Measurements from ENCODE around the gene C19orf44. TPM values are rescaled to one million over a fixed set of nuclear protein-coding genes. Genes with fewer than 3 reads are reported as not detected.

C19orf44 gene
- total RNA-seq, 5 donors from 2014 or later (not counting 1 experiment from before 2014, with no cell fraction given), result 2.3 to 4.6 (median 3.3) TPM

DNA sequence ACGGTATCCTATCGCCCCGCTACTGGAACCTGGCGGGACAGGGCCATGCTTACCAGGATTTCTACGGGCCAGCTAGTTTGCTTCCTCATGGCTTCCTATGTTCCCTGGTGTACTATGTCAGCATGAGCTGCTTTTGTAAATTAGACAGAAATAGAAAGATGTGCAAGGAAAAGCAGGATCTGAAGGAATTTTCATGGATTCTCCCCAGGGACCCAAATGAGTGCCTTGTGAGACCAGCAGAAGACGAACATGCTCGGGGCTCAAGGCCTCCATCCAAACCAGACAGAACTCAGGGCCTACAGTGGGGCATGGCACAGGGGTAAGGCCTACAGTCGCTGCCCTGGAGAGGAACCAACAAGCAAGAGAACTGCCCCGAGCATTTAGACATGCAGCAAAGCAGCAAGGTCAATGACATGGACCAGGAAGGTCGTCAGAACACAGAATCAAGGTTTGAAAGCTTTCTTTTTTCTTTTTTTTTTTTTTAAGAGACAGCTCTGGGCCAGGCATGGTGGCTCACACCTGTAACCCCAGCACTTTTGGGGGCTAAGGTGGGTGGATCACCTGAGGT is 41.8 kb upstream of the C19orf44 start:
- no peaks in the 10 kb centered on the region for H3K27me3 Mint-ChIP-seq
- DNase-seq (no peak), ATAC-seq (replicated peaks in 1 of 4) (no peak)
- WGBS (ENCODE audit: insufficient coverage), result 94% methylated on average over 8 of the region's 10 CpGs
- Histone ChIP-seq H3K4me1 (ENCODE audit: control insufficient read depth in 1 of 2, extremely low read depth in 1 of 2, insufficient read depth in 2 of 2, low read length in 2 of 2) (peaks cover 3 to 50% of the 10 kb centered on the region in 2 experiments), H3K27ac (ENCODE audit: low read length) (no peak overlapping the region), H3K9me3 (no peaks in the 10 kb centered on the region), H3K4me3 (ENCODE audit: control insufficient read depth in 1 of 2, extremely low read depth in 1 of 2, low read length in 1 of 2) (no peak overlapping the region), H3K36me3 (ENCODE audit: control insufficient read depth in 2 of 2, extremely low read depth in 1 of 2, insufficient read depth in 1 of 2, low read length in 1 of 2) (no peaks in the 10 kb centered on the region), H3K27me3 (replicated peaks in 1 of 2; ENCODE audit: control insufficient read depth in 2 of 2, extremely low read depth in 1 of 2, insufficient read depth in 2 of 2, low read length in 1 of 2) (no peaks in the 10 kb centered on the region)
- peaks cover 0 to 4% (median 0%) of the 10 kb centered on the region in 3 donors for H3K9me3 Mint-ChIP-seq
- ChIA-PET CTCF (no interaction called here), POLR2A (no interaction called here)
- H3K36me3 Mint-ChIP-seq, result peaks cover 8% of the 10 kb centered on the region
- H3K4me3 Mint-ChIP-seq, result no peak overlapping the region
- peaks cover 42 to 57% (median 55%) of the 10 kb centered on the region in 3 donors for H3K4me1 Mint-ChIP-seq
- peak overlapping the region in 1 of 2 donors; percentile 66 for H3K27ac Mint-ChIP-seq

- Histone ChIP-seq H3K27ac (ENCODE audit: low read length) (no peak overlapping the region), H3K4me1 (ENCODE audit: control insufficient read depth in 1 of 2, extremely low read depth in 1 of 2, insufficient read depth in 2 of 2, low read length in 2 of 2) (peaks cover 3 to 41% of the 10 kb centered on the region in 2 experiments), H3K27me3 (replicated peaks in 1 of 2; ENCODE audit: control insufficient read depth in 2 of 2, extremely low read depth in 1 of 2, insufficient read depth in 2 of 2, low read length in 1 of 2) (no peaks in the 10 kb centered on the region), H3K36me3 (ENCODE audit: control insufficient read depth in 2 of 2, extremely low read depth in 1 of 2, insufficient read depth in 1 of 2, low read length in 1 of 2) (no peaks in the 10 kb centered on the region), H3K9me3 (no peaks in the 10 kb centered on the region), H3K4me3 (ENCODE audit: control insufficient read depth in 1 of 2, extremely low read depth in 1 of 2, low read length in 1 of 2) (no peak overlapping the region)
- 85% methylated on average over 4 of the region's 5 CpGs for WGBS (ENCODE audit: insufficient coverage)
- H3K4me1 Mint-ChIP-seq, result peaks cover 48 to 63% (median 57%) of the 10 kb centered on the region in 3 donors
- POLR2A ChIA-PET, result interaction anchor here in 1 of 2 donors (0.6 kb wide), 1 partner anchor 52 kb away, joined by 6 read pairs; no protein-coding TSS in a partner anchor
- DNase-seq (no peak), ATAC-seq (replicated peaks in 1 of 4) (no peak)
- H3K36me3 Mint-ChIP-seq, result peaks cover 3% of the 10 kb centered on the region
- no peak overlapping the region for H3K27ac Mint-ChIP-seq
- H3K4me3 Mint-ChIP-seq, result no peak overlapping the region
- CTCF ChIA-PET, result no interaction called here
- H3K9me3 Mint-ChIP-seq, result no peaks in the 10 kb centered on the region
- H3K27me3 Mint-ChIP-seq, result no peaks in the 10 kb centered on the region
These were observed 40.7 kb upstream of the C19orf44 start for GRCh38 chr19:16455489-16455888.

DNA sequence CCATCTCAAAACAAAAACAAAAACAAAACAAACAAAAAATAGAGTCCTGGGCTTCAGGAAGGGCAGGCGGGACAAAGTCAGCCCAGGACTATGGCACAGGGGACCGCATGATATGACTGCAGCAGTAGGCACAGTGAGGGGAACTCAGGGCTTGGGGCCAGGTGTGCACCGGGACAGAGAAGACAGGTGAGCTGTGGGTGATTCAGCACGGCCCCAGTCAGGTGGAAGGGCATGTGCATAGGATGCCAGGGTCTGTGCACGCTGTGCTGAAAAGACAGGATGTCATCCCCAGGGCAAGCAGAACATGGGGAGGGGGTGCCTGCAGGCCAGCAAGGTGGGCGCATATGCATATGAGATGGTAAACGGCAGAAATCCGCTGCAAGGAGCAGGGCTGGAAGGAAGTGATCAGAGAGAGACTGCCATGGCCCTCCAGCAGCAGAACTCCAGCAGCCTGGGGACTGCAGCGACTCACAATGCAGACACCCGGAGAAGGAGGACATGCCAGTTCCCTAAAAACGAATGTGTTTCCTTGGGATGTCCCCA is 39.5 kb upstream of the C19orf44 start:
- H3K9me3 Mint-ChIP-seq, result no peaks in the 10 kb centered on the region
- CTCF ChIA-PET, result interaction anchor here in 1 of 2 donors (0.6 kb wide), 1 partner anchor 190 kb away, joined by 3 read pairs; no protein-coding TSS in a partner anchor
- peaks cover 3% of the 10 kb centered on the region for H3K36me3 Mint-ChIP-seq
- peak overlapping the region in 2 of 3 donors; percentile 31 to 34 for H3K4me3 Mint-ChIP-seq
- Histone ChIP-seq H3K4me1 (ENCODE audit: control insufficient read depth in 1 of 2, extremely low read depth in 1 of 2, insufficient read depth in 2 of 2, low read length in 2 of 2) (peaks cover 3 to 33% of the 10 kb centered on the region in 2 experiments), H3K27ac (ENCODE audit: low read length) (no peak overlapping the region), H3K9me3 (no peaks in the 10 kb centered on the region), H3K4me3 (ENCODE audit: control insufficient read depth in 1 of 2, extremely low read depth in 1 of 2, low read length in 1 of 2) (no peak overlapping the region), H3K36me3 (ENCODE audit: control insufficient read depth in 2 of 2, extremely low read depth in 1 of 2, insufficient read depth in 1 of 2, low read length in 1 of 2) (no peaks in the 10 kb centered on the region), H3K27me3 (replicated peaks in 1 of 2; ENCODE audit: control insufficient read depth in 2 of 2, extremely low read depth in 1 of 2, insufficient read depth in 2 of 2, low read length in 1 of 2) (no peaks in the 10 kb centered on the region)
- peak overlapping the region; percentile 28 to 69 for H3K27ac Mint-ChIP-seq
- WGBS (ENCODE audit: insufficient coverage), result 70% methylated on average over 8 of the region's 11 CpGs
- DNase-seq (no peak), ATAC-seq (replicated peaks in 1 of 4) (peak in 1 of 4 experiments; percentile 14)
- peaks cover 49 to 65% (median 60%) of the 10 kb centered on the region in 3 donors for H3K4me1 Mint-ChIP-seq
- no peaks in the 10 kb centered on the region for H3K27me3 Mint-ChIP-seq
- POLR2A ChIA-PET, result interaction anchor here in 1 of 2 donors (0.6 kb wide), 1 partner anchor 18 kb away, joined by 4 read pairs; no protein-coding TSS in a partner anchor

- DNase-seq, result peak in 1 of 35 experiments; percentile 10
- H3K27me3 ChIP-seq (replicated peaks in 1 of 2; ENCODE audit: control insufficient read depth in 2 of 2, extremely low read depth in 1 of 2, insufficient read depth in 2 of 2, low read length in 1 of 2), result no peaks in the 10 kb centered on the region
- ChIA-PET POLR2A (interaction anchor here in 1 of 2 donors (0.6 kb wide), 1 partner anchor 19 kb away, joined by 4 read pairs; no protein-coding TSS in a partner anchor), CTCF (interaction anchor here (0.5 to 0.6 kb wide), 2 partner anchors 22 to 189 kb away, joined by 3 read pairs; no protein-coding TSS in a partner anchor)
- 34% methylated on average over 7 of the region's 16 CpGs for WGBS (ENCODE audit: insufficient coverage)
- H3K4me3 ChIP-seq (ENCODE audit: control insufficient read depth in 1 of 2, extremely low read depth in 1 of 2, low read length in 1 of 2), result no peak overlapping the region
- H3K36me3 Mint-ChIP-seq, result peaks cover 3% of the 10 kb centered on the region
- peak overlapping the region in 2 of 3 donors; percentile 34 to 47 for H3K4me3 Mint-ChIP-seq
- H3K4me1 Mint-ChIP-seq, result peaks cover 52 to 69% (median 62%) of the 10 kb centered on the region in 3 donors
- peak overlapping the region; percentile 28 to 69 for H3K27ac Mint-ChIP-seq
- no peaks in the 10 kb centered on the region for H3K9me3 ChIP-seq
- H3K36me3 ChIP-seq (ENCODE audit: control insufficient read depth in 2 of 2, extremely low read depth in 1 of 2, insufficient read depth in 1 of 2, low read length in 1 of 2), result no peaks in the 10 kb centered on the region
- H3K27me3 Mint-ChIP-seq, result no peaks in the 10 kb centered on the region
- peaks cover 3 to 37% of the 10 kb centered on the region in 2 experiments for H3K4me1 ChIP-seq (ENCODE audit: control insufficient read depth in 1 of 2, extremely low read depth in 1 of 2, insufficient read depth in 2 of 2, low read length in 2 of 2)
- H3K9me3 Mint-ChIP-seq, result no peaks in the 10 kb centered on the region
- no peak overlapping the region for H3K27ac ChIP-seq (ENCODE audit: low read length)
- ATAC-seq (replicated peaks in 1 of 4), result peak; percentile 43 to 68 (median 60)
These were observed 38.8 kb upstream of the C19orf44 start for GRCh38 chr19:16457195-16457953.

- H3K4me1 Mint-ChIP-seq, result peaks cover 57 to 74% (median 68%) of the 10 kb centered on the region in 3 donors
- H3K9me3 Mint-ChIP-seq, result no peaks in the 10 kb centered on the region
- POLR2A ChIA-PET, result no interaction called here
- CTCF ChIA-PET, result interaction anchor here in 1 of 2 donors (0.5 kb wide), 1 partner anchor 253 kb away, joined by 4 read pairs; no protein-coding TSS in a partner anchor
- DNase-seq, result no peak
- H3K27me3 Mint-ChIP-seq, result no peaks in the 10 kb centered on the region
- no peak overlapping the region for H3K27ac Mint-ChIP-seq
- Histone ChIP-seq H3K27ac (ENCODE audit: low read length) (no peak overlapping the region), H3K36me3 (ENCODE audit: control insufficient read depth in 2 of 2, extremely low read depth in 1 of 2, insufficient read depth in 1 of 2, low read length in 1 of 2) (no peaks in the 10 kb centered on the region), H3K4me3 (ENCODE audit: control insufficient read depth in 1 of 2, extremely low read depth in 1 of 2, low read length in 1 of 2) (no peak overlapping the region), H3K4me1 (ENCODE audit: control insufficient read depth in 1 of 2, extremely low read depth in 1 of 2, insufficient read depth in 2 of 2, low read length in 2 of 2) (peaks cover 3 to 42% of the 10 kb centered on the region in 2 experiments), H3K27me3 (replicated peaks in 1 of 2; ENCODE audit: control insufficient read depth in 2 of 2, extremely low read depth in 1 of 2, insufficient read depth in 2 of 2, low read length in 1 of 2) (no peaks in the 10 kb centered on the region), H3K9me3 (no peaks in the 10 kb centered on the region)
- ATAC-seq (replicated peaks in 1 of 4), result no peak
- peaks cover 3% of the 10 kb centered on the region for H3K36me3 Mint-ChIP-seq
- H3K4me3 Mint-ChIP-seq, result peak overlapping the region in 1 of 3 donors; percentile 47
- 67% methylated on average over 4 of the region's 8 CpGs for WGBS (ENCODE audit: insufficient coverage)
These were observed 38.3 kb upstream of the C19orf44 start for GRCh38 chr19:16457954-16458331.

Measured in T-cell (primary cell).